GM21515 (cell line): ENCODE results near the gene MYL1.

Experiments
- ATAC-seq: cut with Tn5 transposase; IDR thresholded peaks from one replicate; pipeline ENCODE4 v1.9.1; 2021; ENCODE audit not compliant: unreplicated experiment

Gene MYL1

DNA sequence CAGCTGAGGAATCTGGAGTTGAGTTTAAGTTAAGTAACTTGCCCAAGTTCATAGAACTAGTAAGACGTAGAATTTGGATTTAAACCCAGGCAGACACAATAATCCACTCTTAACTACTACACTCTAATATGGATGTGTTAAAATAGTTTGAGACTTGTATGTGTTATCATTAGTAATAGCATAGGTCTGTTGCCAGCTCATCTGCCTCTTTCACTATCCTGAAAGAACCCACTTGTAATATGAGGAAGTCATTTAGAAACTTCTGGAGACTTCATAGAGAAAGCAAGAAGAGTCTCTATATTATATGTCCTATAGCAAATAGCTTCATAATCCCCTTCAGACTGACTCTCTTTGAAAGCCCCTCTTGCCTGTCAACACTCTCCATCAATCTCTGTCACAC, 46.7 kb downstream of the MYL1 start:
- no peak for ATAC-seq

GRCh38 chr2:210267698-210268097, 47.3 kb downstream of the MYL1 start:
- ATAC-seq, result no peak

DNA sequence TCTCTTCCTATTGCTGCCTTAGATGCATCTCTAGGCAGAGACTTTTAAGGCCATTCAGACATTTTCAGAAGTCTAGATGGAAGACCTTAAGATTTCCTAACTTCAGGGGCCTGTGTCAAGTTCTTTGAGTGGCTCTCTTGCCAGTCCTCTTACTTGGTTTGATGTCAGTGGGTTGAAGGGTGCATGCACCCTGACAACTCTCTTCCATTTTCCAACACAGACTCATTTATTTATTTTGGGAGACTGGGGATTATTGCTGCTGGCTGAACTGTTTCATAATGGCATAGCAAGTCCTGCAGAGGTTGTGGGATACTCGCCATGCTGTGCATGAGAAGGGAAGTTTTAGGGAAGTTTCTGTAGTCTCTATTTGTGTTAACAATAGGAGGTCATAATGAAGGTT, 50.7 kb downstream of the MYL1 start:
- no peak for ATAC-seq

DNA sequence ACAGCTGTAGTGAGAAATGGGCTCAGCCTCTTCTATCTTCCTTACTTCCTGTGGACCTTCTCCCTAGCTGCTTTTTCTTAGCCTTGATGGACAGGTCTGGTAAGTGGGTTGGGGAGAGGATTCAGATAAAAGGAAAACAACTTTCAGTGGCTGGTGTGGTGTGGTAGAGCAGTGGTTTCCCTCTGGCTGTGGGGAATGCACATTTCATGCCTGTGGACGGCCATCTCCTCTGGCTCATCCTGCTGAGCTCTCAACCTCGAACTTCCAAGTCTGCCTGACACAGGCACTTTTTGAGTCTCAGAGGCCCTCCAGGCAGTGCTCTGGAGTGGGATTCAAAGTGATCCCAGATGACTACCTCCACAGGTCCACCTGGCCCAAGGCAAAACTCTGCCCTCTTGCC, 51.1 kb downstream of the MYL1 start:
- ATAC-seq, result no peak

DNA sequence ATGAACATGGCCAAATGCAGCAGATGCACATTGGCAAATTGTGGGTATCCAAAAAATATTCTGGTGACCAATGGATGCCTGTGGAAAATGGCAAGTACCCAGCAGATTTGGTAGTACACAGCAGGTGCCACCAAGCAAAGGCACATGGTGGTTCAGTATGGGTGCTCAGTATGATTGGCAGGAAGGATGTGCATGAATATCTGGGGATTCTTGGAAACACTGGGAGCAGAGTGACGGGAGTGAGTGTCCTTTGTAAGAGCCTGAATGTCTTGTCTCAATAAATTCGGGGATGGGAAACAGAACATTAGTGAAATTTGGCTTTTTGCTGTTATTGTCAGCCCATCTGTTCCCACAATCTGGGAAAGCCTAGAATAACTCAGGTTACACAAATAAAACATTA, 52.9 kb downstream of the MYL1 start:
- no peak for ATAC-seq

GRCh38 chr2:210259687-210260086, 55.3 kb downstream of the MYL1 start:
- no peak for ATAC-seq

DNA sequence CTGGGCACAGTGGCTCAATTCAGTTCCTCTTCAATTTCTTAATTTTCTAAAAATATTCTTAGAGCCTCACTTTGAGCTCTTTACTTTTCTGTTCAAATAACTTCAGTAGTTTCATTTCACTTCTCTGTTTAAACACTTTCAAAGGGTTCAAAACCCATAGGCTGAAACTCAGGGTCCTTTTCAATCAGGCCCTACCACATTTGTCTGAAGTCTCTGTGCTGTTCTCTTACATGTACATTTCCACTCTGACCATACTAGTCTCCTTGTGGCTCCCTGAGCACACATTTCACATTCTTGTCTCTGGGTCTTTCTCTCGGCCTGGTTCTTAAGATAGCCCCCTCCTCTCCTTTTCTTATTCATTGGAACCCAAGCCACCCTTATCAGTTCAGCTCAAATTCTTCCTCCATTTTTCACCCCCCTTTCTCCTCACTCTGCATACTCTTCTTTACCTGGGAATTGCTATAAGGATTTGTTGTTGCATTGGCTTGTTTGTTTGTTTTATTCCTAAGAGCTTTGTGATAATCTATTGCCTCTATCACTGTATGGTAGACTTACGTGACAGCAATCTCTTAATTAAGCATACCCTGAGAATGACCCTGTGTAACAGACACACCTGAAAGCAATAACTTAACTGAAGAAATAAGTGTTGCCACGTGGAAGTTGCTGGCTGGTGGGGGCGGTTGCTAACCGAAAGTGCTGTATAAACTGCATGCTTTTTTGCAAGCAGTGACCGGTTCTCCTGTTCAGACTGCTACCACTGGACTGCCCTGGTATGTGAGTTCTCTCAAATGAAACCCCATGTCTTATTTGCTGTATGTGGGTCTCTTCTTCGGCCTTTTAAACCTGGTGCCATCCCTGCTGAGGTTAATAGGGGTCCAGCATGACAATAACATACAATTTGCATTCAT, 62.0 kb downstream of the MYL1 start:
- ATAC-seq, result no peak

GRCh38 chr2:210250622-210251021, 64.4 kb downstream of the MYL1 start:
- ATAC-seq, result no peak
